T-helper 17 cell (primary cell): ENCODE measurements around the gene HEATR9. TPM values are rescaled to one million over a fixed set of nuclear protein-coding genes. Genes with fewer than 3 reads are reported as not detected.

Source experiments
- ATAC-seq: fragments of 150-1000 bp; cut with Tn5 transposase; 2 replicates; pipeline ENCODE4 v1.10.0; 2021; ENCODE audit warnings: mild to moderate bottlenecking, moderate library complexity
- DNase-seq, 3 donors: peaks; one replicate each; pipeline versions ENCODE4 v3.0.0 to v3.0.0-alpha.2; 2020 to 2021
- H3K9me3 ChIP-seq: one replicate; pipeline ENCODE4 v1.7.0; 2013; ENCODE audit warnings: low read length, mild to moderate bottlenecking; ENCODE audit not compliant: control insufficient read depth, poor library complexity, severe bottlenecking
- H3K27ac Mint-ChIP-seq: one replicate; pipeline ENCODE4 v1.8.0; 2022; ENCODE audit warnings: mild to moderate bottlenecking, moderate library complexity, mixed read lengths
- H3K27me3 Mint-ChIP-seq: one replicate; pipeline ENCODE4 v1.8.0; 2022; ENCODE audit warnings: mixed read lengths
- H3K36me3 Mint-ChIP-seq: one replicate; pipeline ENCODE4 v1.8.0; 2022; ENCODE audit warnings: low read depth, mixed read lengths
- H3K4me1 Mint-ChIP-seq: one replicate; pipeline ENCODE4 v1.8.0; 2022; ENCODE audit warnings: mild to moderate bottlenecking, mixed read lengths
- H3K4me3 Mint-ChIP-seq: one replicate; pipeline ENCODE4 v1.8.0; 2022; ENCODE audit warnings: mild to moderate bottlenecking, moderate library complexity, mixed read lengths
- total RNA-seq, 4 donors: library from RNA in 2 of 4; stranded (reverse) in 2 of 4; gene quantifications; one replicate each; pipeline ENCODE4 v1.2.3 and lab custom pipeline; 2022 to 2026

HEATR9 gene
- under 1 TPM in 1 of 2 donors, not detected in 1; 0.50 TPM for total RNA-seq
- total RNA-seq (lab: John Stamatoyannopoulos, UW): 0 reads per million in 2 donors

GRCh38 chr17:35868737-35869136 is at the start of gene HEATR9:
Gene HEATR9, minus strand, starts transcription at chr17:35868891. Its CDS starts 149 bp downstream, at chr17:35868742.
- Mint-ChIP-seq H3K27me3 (no peaks in the 10 kb centered on the region), H3K4me1 (peaks cover 15% of the 10 kb centered on the region), H3K36me3 (no peaks in the 10 kb centered on the region), H3K27ac (no peak within 1 kb of the TSS), H3K4me3 (no peak within 1 kb of the TSS)
- ATAC-seq (no peak), DNase-seq (no peak)
- no peaks in the 10 kb centered on the region for H3K9me3 ChIP-seq

- H3K9me3 ChIP-seq: no peaks in the 10 kb centered on the region
- Mint-ChIP-seq H3K27me3 (peaks cover 10% of the 10 kb centered on the region), H3K4me1 (no peaks in the 10 kb centered on the region), H3K36me3 (no peaks in the 10 kb centered on the region), H3K4me3 (no peak overlapping the region), H3K27ac (no peak overlapping the region)
- DNase-seq (no peak), ATAC-seq (no peak)
Observed at GRCh38 chr17:35917519-35918213, 49.0 kb upstream of the HEATR9 start.

- peaks cover 10% of the 10 kb centered on the region for H3K27me3 Mint-ChIP-seq
- no peak for ATAC-seq
Observed at GRCh38 chr17:35915153-35915964, 46.7 kb upstream of the HEATR9 start.

GRCh38 chr17:35914354-35914753 is 45.7 kb upstream of the HEATR9 start:
- no peak for ATAC-seq
- H3K36me3 Mint-ChIP-seq: no peaks in the 10 kb centered on the region
- no peak for DNase-seq
- H3K9me3 ChIP-seq: no peaks in the 10 kb centered on the region
- H3K27me3 Mint-ChIP-seq: peaks cover 10% of the 10 kb centered on the region
- no peaks in the 10 kb centered on the region for H3K4me1 Mint-ChIP-seq
- no peak overlapping the region for H3K27ac Mint-ChIP-seq
- no peak overlapping the region for H3K4me3 Mint-ChIP-seq

More at GRCh38 chr17:35915153-35915964, 46.7 kb upstream of the HEATR9 start:
- Mint-ChIP-seq H3K27ac (no peak overlapping the region), H3K4me1 (no peaks in the 10 kb centered on the region), H3K4me3 (no peak overlapping the region), H3K36me3 (no peaks in the 10 kb centered on the region)
- no peaks in the 10 kb centered on the region for H3K9me3 ChIP-seq
- DNase-seq: no peak

GRCh38 chr17:35913609-35914008 is 44.9 kb upstream of the HEATR9 start:
- Mint-ChIP-seq H3K4me3 (no peak overlapping the region), H3K27me3 (peaks cover 16% of the 10 kb centered on the region), H3K27ac (no peak overlapping the region), H3K36me3 (no peaks in the 10 kb centered on the region), H3K4me1 (peaks cover 2% of the 10 kb centered on the region)
- ATAC-seq (no peak), DNase-seq (no peak)
- no peaks in the 10 kb centered on the region for H3K9me3 ChIP-seq

- H3K27ac Mint-ChIP-seq: no peak overlapping the region
- ATAC-seq: no peak
- H3K4me1 Mint-ChIP-seq: peaks cover 2% of the 10 kb centered on the region
- no peak overlapping the region for H3K4me3 Mint-ChIP-seq
- peaks cover 14% of the 10 kb centered on the region for H3K27me3 Mint-ChIP-seq
- DNase-seq: no peak
- no peaks in the 10 kb centered on the region for H3K36me3 Mint-ChIP-seq
- no peaks in the 10 kb centered on the region for H3K9me3 ChIP-seq
Observed at GRCh38 chr17:35912942-35913341, 44.3 kb upstream of the HEATR9 start.

GRCh38 chr17:35912339-35912912 is 43.7 kb upstream of the HEATR9 start:
- peaks cover 2% of the 10 kb centered on the region for H3K4me1 Mint-ChIP-seq
- H3K36me3 Mint-ChIP-seq: no peaks in the 10 kb centered on the region
- H3K27me3 Mint-ChIP-seq: peaks cover 9% of the 10 kb centered on the region
- H3K4me3 Mint-ChIP-seq: no peak overlapping the region
- no peaks in the 10 kb centered on the region for H3K9me3 ChIP-seq
- no peak for ATAC-seq
- no peak for DNase-seq
- H3K27ac Mint-ChIP-seq: no peak overlapping the region

- H3K36me3 Mint-ChIP-seq: no peaks in the 10 kb centered on the region
Observed at GRCh38 chr17:35909408-35909807, 40.7 kb upstream of the HEATR9 start.

GRCh38 chr17:35907691-35908090 is 39.0 kb upstream of the HEATR9 start:
- DNase-seq (no peak), ATAC-seq (no peak)
- no peaks in the 10 kb centered on the region for H3K9me3 ChIP-seq
- Mint-ChIP-seq H3K27me3 (peaks cover 25% of the 10 kb centered on the region), H3K4me1 (peaks cover 2% of the 10 kb centered on the region), H3K27ac (no peak overlapping the region), H3K36me3 (no peaks in the 10 kb centered on the region), H3K4me3 (no peak overlapping the region)

More at GRCh38 chr17:35909408-35909807, 40.7 kb upstream of the HEATR9 start:
- no peaks in the 10 kb centered on the region for H3K9me3 ChIP-seq
- DNase-seq (no peak), ATAC-seq (no peak)
- H3K27me3 Mint-ChIP-seq: peaks cover 25% of the 10 kb centered on the region
- peaks cover 2% of the 10 kb centered on the region for H3K4me1 Mint-ChIP-seq
- no peak overlapping the region for H3K27ac Mint-ChIP-seq
- no peak overlapping the region for H3K4me3 Mint-ChIP-seq

- no peaks in the 10 kb centered on the region for H3K36me3 Mint-ChIP-seq
- no peak overlapping the region for H3K27ac Mint-ChIP-seq
- no peaks in the 10 kb centered on the region for H3K9me3 ChIP-seq
- DNase-seq (no peak), ATAC-seq (no peak)
- H3K4me1 Mint-ChIP-seq: peaks cover 2% of the 10 kb centered on the region
- peaks cover 25% of the 10 kb centered on the region for H3K27me3 Mint-ChIP-seq
- no peak overlapping the region for H3K4me3 Mint-ChIP-seq
Observed at GRCh38 chr17:35906926-35907637, 38.4 kb upstream of the HEATR9 start.

GRCh38 chr17:35906191-35906925 is 37.7 kb upstream of the HEATR9 start:
- H3K9me3 ChIP-seq: no peaks in the 10 kb centered on the region
- Mint-ChIP-seq H3K4me1 (peaks cover 2% of the 10 kb centered on the region), H3K27ac (no peak overlapping the region), H3K4me3 (no peak overlapping the region), H3K27me3 (peaks cover 28% of the 10 kb centered on the region), H3K36me3 (no peaks in the 10 kb centered on the region)
- DNase-seq (no peak), ATAC-seq (no peak)

GRCh38 chr17:35903451-35903850 is 34.8 kb upstream of the HEATR9 start:
- no peaks in the 10 kb centered on the region for H3K9me3 ChIP-seq
- Mint-ChIP-seq H3K27me3 (peaks cover 37% of the 10 kb centered on the region), H3K27ac (no peak overlapping the region), H3K4me3 (no peak overlapping the region), H3K36me3 (no peaks in the 10 kb centered on the region), H3K4me1 (no peaks in the 10 kb centered on the region)
- no peak for DNase-seq
- no peak for ATAC-seq
